Lung microvascular endothelial cell (primary cell): ENCODE data around the gene SRSF9. TPM values are rescaled to one million over a fixed set of nuclear protein-coding genes. Genes with fewer than 3 reads are reported as not detected.

ENCODE experiments used
- DNase-seq, 2 donors: peaks; one replicate each; pipeline versions ENCODE4 v3.0.0 to v3.0.0-alpha.2; 2010; ENCODE audit warnings: low read depth in 2 of 2
- total RNA-seq: library from RNA; depleted of rRNA; stranded (reverse); fragments of >200 nt; gene quantifications from 2 replicates; pipeline ENCODE4 v1.2.1, GENCODE V29; 2014

SRSF9 gene
- total RNA-seq, 1 donor from 2014 or later, result 220 TPM

DNA sequence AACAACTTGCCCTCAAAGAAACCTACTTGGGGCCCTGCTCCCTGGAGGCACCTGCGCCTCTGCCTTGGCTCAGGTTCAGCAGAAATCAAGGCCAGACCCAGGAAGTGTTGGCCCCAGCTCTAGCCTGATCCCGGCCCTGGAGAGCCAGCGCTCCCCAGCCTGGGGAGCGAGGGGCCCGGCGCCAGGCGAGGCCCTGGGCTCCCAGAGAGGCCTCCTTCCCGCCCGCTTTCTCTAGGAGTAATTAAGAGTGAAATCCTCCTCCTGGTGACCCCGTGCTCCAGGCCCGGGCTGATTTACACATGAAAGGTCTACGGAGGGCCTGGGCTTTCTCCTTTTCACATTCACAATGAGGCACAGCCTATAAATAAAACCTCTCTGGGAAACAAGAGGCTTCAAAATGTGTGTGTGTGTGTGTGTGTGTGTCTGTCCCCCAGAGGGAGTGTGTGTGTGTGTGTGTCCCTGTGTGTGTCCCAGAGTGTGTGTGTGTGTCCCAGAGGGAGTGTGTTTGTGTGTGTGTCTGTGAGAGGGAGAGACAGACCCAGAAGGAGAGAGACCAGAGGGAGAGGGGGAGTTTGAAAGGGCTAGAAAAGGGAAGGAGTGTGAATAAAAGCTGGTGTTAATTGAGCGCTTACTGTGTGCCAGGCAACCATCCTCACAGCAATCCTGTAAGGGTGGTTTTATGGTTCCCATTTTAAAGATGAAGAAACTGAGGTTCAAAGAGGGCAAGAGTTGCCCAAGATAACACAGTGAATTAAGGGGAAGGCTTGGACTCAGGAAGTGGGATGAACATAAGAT is 55.5 kb downstream of the SRSF9 start:
- DNase-seq, result no peak

DNA sequence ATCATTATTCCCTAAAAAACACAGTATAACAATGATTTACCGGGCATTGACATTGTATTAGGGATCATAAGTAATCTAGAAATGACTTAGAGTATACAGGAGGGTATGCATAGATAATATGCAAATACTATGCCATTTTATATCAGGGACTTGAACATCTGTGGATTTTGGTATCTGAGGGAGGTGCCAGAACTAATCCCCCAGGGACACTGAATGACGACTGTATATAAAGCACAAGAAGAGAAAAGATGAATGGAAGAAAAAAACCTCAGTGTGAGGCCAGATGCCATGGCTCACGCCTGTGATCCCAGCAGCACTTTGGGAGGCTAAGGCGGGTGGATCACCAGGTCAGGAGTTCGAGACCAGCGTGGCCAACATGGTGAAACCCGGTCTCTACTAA is 57.1 kb downstream of the SRSF9 start:
- no peak for DNase-seq

Other genes with a start within 250 kb of the SRSF9 start
- gene PXN, start 204.0 kb downstream of the SRSF9 start, total RNA-seq, result 52.5 and 56.2 TPM in 2 replicates
- gene RNU4-2, start 177.8 kb downstream of the SRSF9 start, total RNA-seq, result under 0.01 TPM in 2 replicates
- gene RNU4-1, start 176.5 kb downstream of the SRSF9 start, total RNA-seq, result under 0.01 TPM in 2 replicates
- gene SIRT4, start 167.4 kb downstream of the SRSF9 start, total RNA-seq, result 0.87 and 3.2 TPM in 2 replicates
- gene PLA2G1B, start 142.0 kb downstream of the SRSF9 start, total RNA-seq, result not detected in 2 replicates
- not detected in 2 replicates for gene MSI1, start 100.6 kb downstream of the SRSF9 start, total RNA-seq
- gene COX6A1, start 31.6 kb downstream of the SRSF9 start, total RNA-seq, result 494 and 598 TPM in 2 replicates
- gene TRIAP1, start 23.4 kb downstream of the SRSF9 start, total RNA-seq, result 26.0 and 30.5 TPM in 2 replicates
- 12.6 and 17.5 TPM in 2 replicates for gene GATC, start 23.3 kb downstream of the SRSF9 start, total RNA-seq
- 189 and 344 TPM in 2 replicates for gene DYNLL1, start 26.4 kb upstream of the SRSF9 start, total RNA-seq
- gene COQ5, start 59.4 kb upstream of the SRSF9 start, total RNA-seq, result 19.0 and 21.8 TPM in 2 replicates
- gene RNF10, start 64.6 kb upstream of the SRSF9 start, total RNA-seq, result 90.2 and 127 TPM in 2 replicates
- gene POP5, start 111.7 kb upstream of the SRSF9 start, total RNA-seq, result 19.8 and 23.6 TPM in 2 replicates
- gene CABP1, start 170.9 kb upstream of the SRSF9 start, total RNA-seq, result under 0.01 TPM in 1 of 2 replicates, not detected in the other
- 27.4 and 32.0 TPM in 2 replicates for gene MLEC, start 217.4 kb upstream of the SRSF9 start, total RNA-seq
- 13.5 and 14.3 TPM in 2 replicates for gene UNC119B, start 240.7 kb upstream of the SRSF9 start, total RNA-seq